HK-2 (cell line): ENCODE results near the gene CERT1.

Experiments
- DNase-seq: peaks from one replicate; pipeline ENCODE4 v3.0.0-alpha.2; 2018; ENCODE audit not compliant: unreplicated experiment

The CERT1 gene

GRCh38 chr5:75472973-75473372 lies 38.5 kb downstream of the CERT1 start:
- no peak for DNase-seq

- DNase-seq, result no peak
These were observed 40.2 kb downstream of the CERT1 start for GRCh38 chr5:75471193-75471592.

GRCh38 chr5:75469017-75469416 lies 42.4 kb downstream of the CERT1 start:
- no peak for DNase-seq

GRCh38 chr5:75468593-75468992 lies 42.8 kb downstream of the CERT1 start:
- DNase-seq, result no peak

- no peak for DNase-seq
These were observed 45.3 kb downstream of the CERT1 start for GRCh38 chr5:75466006-75466716.

- DNase-seq, result no peak
These were observed 45.9 kb downstream of the CERT1 start for GRCh38 chr5:75465480-75465879.

GRCh38 chr5:75463726-75464125 lies 47.7 kb downstream of the CERT1 start:
- DNase-seq, result no peak

GRCh38 chr5:75461679-75462078 lies 49.8 kb downstream of the CERT1 start:
- no peak for DNase-seq

GRCh38 chr5:75460942-75461610 lies 50.4 kb downstream of the CERT1 start:
- DNase-seq, result no peak

- DNase-seq, result no peak
These were observed 50.9 kb downstream of the CERT1 start for GRCh38 chr5:75460532-75460931.

GRCh38 chr5:75457691-75458090 lies 53.7 kb downstream of the CERT1 start:
- no peak for DNase-seq

- no peak for DNase-seq
These were observed 54.3 kb downstream of the CERT1 start for GRCh38 chr5:75457161-75457560.

GRCh38 chr5:75450069-75450468 lies 61.4 kb downstream of the CERT1 start:
- no peak for DNase-seq

GRCh38 chr5:75446068-75446467 lies 65.4 kb downstream of the CERT1 start:
- no peak for DNase-seq

- no peak for DNase-seq
These were observed 69.9 kb downstream of the CERT1 start for GRCh38 chr5:75441560-75441959.

- DNase-seq, result no peak
These were observed 72.2 kb downstream of the CERT1 start for GRCh38 chr5:75439276-75439675.

GRCh38 chr5:75438722-75439121 lies 72.7 kb downstream of the CERT1 start:
- no peak for DNase-seq

- no peak for DNase-seq
These were observed 76.3 kb downstream of the CERT1 start for GRCh38 chr5:75435096-75435495.

- DNase-seq, result no peak
These were observed 77.5 kb downstream of the CERT1 start for GRCh38 chr5:75433814-75434506.

GRCh38 chr5:75414241-75414640 lies 97.2 kb downstream of the CERT1 start:
- DNase-seq, result no peak

- DNase-seq, result no peak
These were observed 99.1 kb downstream of the CERT1 start for GRCh38 chr5:75412111-75412990.

GRCh38 chr5:75405296-75405695 lies 106.1 kb downstream of the CERT1 start:
- no peak for DNase-seq
